PC-3 (cell line): ENCODE measurements around the gene LEP. TPM values are rescaled to one million over a fixed set of nuclear protein-coding genes. Genes with fewer than 3 reads are reported as not detected.

Experiments
- ATAC-seq: fragments of 200-7000 bp; cut with Tn5 transposase; 2 replicates; pipeline ENCODE4 v1.9.1; 2020; ENCODE audit warnings: mild to moderate bottlenecking, moderate library complexity
- BruUV-seq: library from RNA; stranded (reverse); fragments of 400-500 nt; replicated peaks from 2 replicates; lab custom pipeline; 2021; lab: Mats Ljungman, UMichigan
- CTCF ChIA-PET: fragments of 300-600 bp; sonication (Branson Sonifier 250); formaldehyde crosslinking; loops from one replicate; lab custom pipeline; 2022; ENCODE audit warnings: antibody characterized with exemption; lab: Charles Lee
- POLR2A ChIA-PET: fragments of 300-600 bp; sonication (Branson Sonifier 250); formaldehyde crosslinking; loops from one replicate; lab custom pipeline; 2022; ENCODE audit warnings: antibody characterized with exemption; ENCODE audit not compliant: unreplicated experiment; lab: Charles Lee
- DNase-seq: peaks from one replicate; pipeline ENCODE4 v3.0.0-alpha.2; 2015
- H2AFZ ChIP-seq: fragments of 300-600 bp; sonication (generic); 2 replicates; pipeline ENCODE4 v1.6.0; 2016; ENCODE audit warnings: antibody characterized with exemption, low read length
- H3F3A ChIP-seq: fragments of 300-600 bp; sonication (generic); one replicate; pipeline ENCODE4 v1.6.0; 2017; ENCODE audit warnings: antibody characterized with exemption, low read length, control low read depth, mild to moderate bottlenecking; ENCODE audit not compliant: unreplicated experiment
- H3K27ac ChIP-seq: fragments of 300-600 bp; sonication (generic); 2 replicates; pipeline ENCODE4 v1.5.1; 2016; ENCODE audit warnings: mild to moderate bottlenecking, low read length
- H3K27me3 ChIP-seq: fragments of 300-600 bp; sonication (generic); 2 replicates; pipeline ENCODE4 v1.6.1; 2016; ENCODE audit warnings: low read length, mixed read lengths
- H3K36me3 ChIP-seq: fragments of 300-600 bp; sonication (generic); 2 replicates; pipeline ENCODE4 v1.6.1; 2016; ENCODE audit warnings: low read depth, mixed run types, low read length, mixed read lengths
- H3K4me1 ChIP-seq: fragments of 300-600 bp; sonication (generic); 2 replicates; pipeline ENCODE4 v1.5.1; 2016; ENCODE audit warnings: low read length; ENCODE audit not compliant: insufficient read depth
- H3K4me2 ChIP-seq: fragments of 300-600 bp; sonication (generic); 2 replicates; pipeline ENCODE4 v1.6.0; 2016; ENCODE audit warnings: low read length
- H3K4me3 ChIP-seq: fragments of 300-600 bp; sonication (generic); 2 replicates; pipeline ENCODE4 v1.5.1; 2016; ENCODE audit warnings: mild to moderate bottlenecking, low read length, mixed read lengths
- H3K79me2 ChIP-seq: fragments of 300-600 bp; sonication (generic); 2 replicates; pipeline ENCODE4 v1.6.1; 2017; ENCODE audit warnings: low read length, mixed read lengths
- H3K9ac ChIP-seq: fragments of 300-600 bp; sonication (generic); 2 replicates; pipeline ENCODE4 v1.6.0; 2016; ENCODE audit warnings: mild to moderate bottlenecking, low read length
- H3K9me2 ChIP-seq: fragments of 300-600 bp; sonication (generic); replicated peaks from 2 replicates; pipeline ENCODE4 v1.6.1; 2016; ENCODE audit warnings: mixed run types, low read length, mixed read lengths
- H3K9me3 ChIP-seq: fragments of 300-600 bp; sonication (generic); 2 replicates; pipeline ENCODE4 v1.6.1; 2016; ENCODE audit warnings: low read length, mixed read lengths
- H4K20me1 ChIP-seq: fragments of 300-600 bp; sonication (generic); 2 replicates; pipeline ENCODE4 v1.6.1; 2016; ENCODE audit warnings: low read length, mixed read lengths
- CTCF ChIP-seq: fragments of 300-600 bp; sonication (generic); conservative IDR thresholded peaks from 2 replicates; pipeline ENCODE4 v1.5.1; 2017; ENCODE audit warnings: antibody characterized with exemption, low read depth, mild to moderate bottlenecking, low read length
- EZH2 ChIP-seq: fragments of 300-600 bp; sonication (generic); IDR thresholded peaks from one replicate; pipeline ENCODE4 v1.6.1; 2017; ENCODE audit warnings: antibody characterized with exemption, mild to moderate bottlenecking, low read length; ENCODE audit not compliant: unreplicated experiment
- EZH2phosphoT487 ChIP-seq: fragments of 300-600 bp; sonication (generic); IDR thresholded peaks from 2 replicates; pipeline ENCODE4 v1.6.1; 2018; ENCODE audit warnings: mild to moderate bottlenecking, antibody characterized with exemption, low read length, borderline replicate concordance
- intact Hi-C: fragments of 100-400 bp; cut with micrococcal nuclease; formaldehyde crosslinking; loops from 2 replicates; pipeline ENCODE4 v1.9.0; 2023
- total RNA-seq: library from RNA; depleted of rRNA; stranded (reverse); fragments of >200 nt; gene quantifications from 2 replicates; pipeline ENCODE4 v1.2.3, GENCODE V29; 2014

The LEP gene
- total RNA-seq, 1 experiment from 2014 or later = not detected

GRCh38 chr7:128217030-128217805 lies 23.9 kb upstream of the LEP start:
- ChIA-PET CTCF (interaction anchor here (0.6 kb wide), 1 partner anchor 297 kb away, joined by 4 read pairs; no protein-coding TSS in a partner anchor), POLR2A (no interaction called here)
- Histone ChIP-seq H2AFZ (no peak overlapping the region), H3K27ac (no peak overlapping the region), H3K4me3 (no peak overlapping the region), H3K4me1 (peaks cover 13% of the 10 kb centered on the region), H3K79me2 (no peaks in the 10 kb centered on the region), H3K36me3 (no peaks in the 10 kb centered on the region), H3F3A (no peaks in the 10 kb centered on the region), H4K20me1 (no peaks in the 10 kb centered on the region), H3K9me2 (no peaks in the 10 kb centered on the region), H3K27me3 (no peaks in the 10 kb centered on the region; the same call in 1 of the 2 replicates), H3K4me2 (no peak overlapping the region), H3K9me3 (no peaks in the 10 kb centered on the region), H3K9ac (no peak overlapping the region)
- intact Hi-C loops = no loop called here
- TF ChIP-seq EZH2phosphoT487 = no peak
- TF ChIP-seq CTCF = no peak
- no peak for TF ChIP-seq EZH2
- no TSS peak for BruUV-seq
- DNase-seq = peak; percentile 7
- ATAC-seq = no peak

GRCh38 chr7:128217967-128218652 lies 23.0 kb upstream of the LEP start:
- Histone ChIP-seq H3K4me2 (no peak overlapping the region), H3K9ac (no peak overlapping the region), H3K36me3 (no peaks in the 10 kb centered on the region), H3K9me3 (no peaks in the 10 kb centered on the region), H3K79me2 (no peaks in the 10 kb centered on the region), H2AFZ (no peak overlapping the region), H3K4me1 (peaks cover 14% of the 10 kb centered on the region), H3K27ac (no peak overlapping the region), H3K4me3 (no peak overlapping the region), H3K27me3 (no peaks in the 10 kb centered on the region; the same call in 1 of the 2 replicates), H4K20me1 (no peaks in the 10 kb centered on the region), H3K9me2 (no peaks in the 10 kb centered on the region), H3F3A (no peaks in the 10 kb centered on the region)
- no peak for DNase-seq
- intact Hi-C loops = no loop called here
- 0 out of 2 replicates have a peak, but pooled peaks have one; percentile 30 for ATAC-seq
- BruUV-seq = no TSS peak
- TF ChIP-seq CTCF = peak; percentile 46
- TF ChIP-seq EZH2phosphoT487 = no peak
- ChIA-PET POLR2A (no interaction called here), CTCF (no interaction called here)
